GM19395 (cell line): ENCODE measurements around the gene ZFR2.
"Not testable (repeated sequence)": the region's sequence is repeated elsewhere in the genome, so short reads cannot be mapped to it uniquely, and the experiment has no call there.

Source experiments
- ATAC-seq: cut with Tn5 transposase; IDR thresholded peaks from one replicate; pipeline ENCODE4 v1.9.1; 2021; ENCODE audit warnings: mild to moderate bottlenecking, moderate library complexity; ENCODE audit not compliant: unreplicated experiment

Gene ZFR2

DNA sequence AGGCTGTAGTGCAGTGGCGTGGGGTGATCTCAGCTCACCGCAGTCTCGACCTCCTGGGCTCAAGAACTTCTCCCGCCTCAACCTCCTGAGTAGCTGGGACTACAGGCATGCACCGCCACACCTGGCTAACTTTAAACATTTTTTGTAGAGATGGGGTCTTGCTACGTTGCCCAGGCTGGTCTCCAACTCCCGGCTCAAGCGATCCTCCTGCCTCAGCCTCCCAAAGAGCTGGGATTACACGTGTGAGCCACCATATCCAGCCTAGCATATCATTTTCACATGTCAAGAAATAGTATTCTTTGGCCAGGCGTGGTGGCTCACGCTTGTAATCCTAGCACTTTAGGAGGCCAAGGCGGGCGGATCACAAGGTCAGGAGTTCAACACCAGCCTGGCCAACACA lies 110.5 kb downstream of the ZFR2 start:
- ATAC-seq = not testable (repeated sequence)

- not testable (repeated sequence) for ATAC-seq
These were observed 111.1 kb downstream of the ZFR2 start for GRCh38 chr19:3757705-3758104.
